HG02970 (cell line): ENCODE results near the gene TSHZ1.
A peak's percentile ranks its signal among the peaks of the same experiment; 100 is the strongest.

ENCODE experiments used
- ATAC-seq: cut with Tn5 transposase; IDR thresholded peaks from one replicate; pipeline ENCODE4 v1.9.1; 2021; ENCODE audit warnings: mild to moderate bottlenecking, moderate library complexity, moderate number of reproducible peaks; ENCODE audit not compliant: unreplicated experiment, low FRiP score

The TSHZ1 gene

DNA sequence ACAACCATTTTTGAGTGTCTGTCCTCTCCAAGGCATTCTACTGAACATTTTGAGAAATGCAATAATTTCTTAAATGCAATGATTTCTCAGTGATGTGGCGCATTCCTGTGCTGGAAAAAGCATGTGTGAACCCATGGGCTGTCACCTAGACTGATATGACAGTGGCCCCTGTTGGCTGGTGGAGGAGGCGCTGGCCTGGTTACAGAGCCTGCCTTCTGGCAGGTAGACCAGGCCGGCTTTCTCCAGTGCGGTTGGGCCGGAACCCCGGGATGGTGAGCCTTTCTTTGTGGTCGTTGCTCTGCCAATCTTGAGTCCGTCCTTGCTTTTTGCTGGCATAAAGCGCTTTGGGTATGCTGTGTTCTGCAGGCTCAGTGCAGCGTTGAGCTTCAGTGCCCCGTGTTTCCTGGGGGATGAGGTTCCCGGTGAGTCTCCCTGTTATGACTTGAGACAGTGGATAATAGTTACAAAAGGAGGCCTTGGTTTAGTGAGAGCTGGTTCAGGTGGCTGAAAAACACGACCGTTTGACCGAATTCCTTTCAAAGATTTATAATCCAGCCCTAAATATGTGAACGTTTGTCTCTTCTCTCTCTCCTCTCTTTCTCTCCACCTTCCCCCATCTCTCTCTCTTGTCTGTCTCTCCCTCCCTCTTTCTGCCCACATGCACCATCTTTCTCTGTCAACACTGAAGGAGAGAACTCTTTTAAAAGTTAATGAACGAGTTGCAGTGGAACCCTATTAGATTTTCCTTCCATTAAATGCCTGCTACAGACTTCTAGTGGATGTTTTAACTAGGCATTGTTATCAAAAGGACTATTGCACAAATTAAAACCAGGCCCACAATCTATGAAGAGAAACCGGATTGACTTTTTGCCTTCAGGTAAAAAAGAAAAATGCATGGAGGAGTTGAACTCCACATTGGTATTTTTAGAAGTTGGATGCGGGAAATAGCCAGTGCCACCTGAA, 34.0 kb downstream of the TSHZ1 start:
- no peak for ATAC-seq

DNA sequence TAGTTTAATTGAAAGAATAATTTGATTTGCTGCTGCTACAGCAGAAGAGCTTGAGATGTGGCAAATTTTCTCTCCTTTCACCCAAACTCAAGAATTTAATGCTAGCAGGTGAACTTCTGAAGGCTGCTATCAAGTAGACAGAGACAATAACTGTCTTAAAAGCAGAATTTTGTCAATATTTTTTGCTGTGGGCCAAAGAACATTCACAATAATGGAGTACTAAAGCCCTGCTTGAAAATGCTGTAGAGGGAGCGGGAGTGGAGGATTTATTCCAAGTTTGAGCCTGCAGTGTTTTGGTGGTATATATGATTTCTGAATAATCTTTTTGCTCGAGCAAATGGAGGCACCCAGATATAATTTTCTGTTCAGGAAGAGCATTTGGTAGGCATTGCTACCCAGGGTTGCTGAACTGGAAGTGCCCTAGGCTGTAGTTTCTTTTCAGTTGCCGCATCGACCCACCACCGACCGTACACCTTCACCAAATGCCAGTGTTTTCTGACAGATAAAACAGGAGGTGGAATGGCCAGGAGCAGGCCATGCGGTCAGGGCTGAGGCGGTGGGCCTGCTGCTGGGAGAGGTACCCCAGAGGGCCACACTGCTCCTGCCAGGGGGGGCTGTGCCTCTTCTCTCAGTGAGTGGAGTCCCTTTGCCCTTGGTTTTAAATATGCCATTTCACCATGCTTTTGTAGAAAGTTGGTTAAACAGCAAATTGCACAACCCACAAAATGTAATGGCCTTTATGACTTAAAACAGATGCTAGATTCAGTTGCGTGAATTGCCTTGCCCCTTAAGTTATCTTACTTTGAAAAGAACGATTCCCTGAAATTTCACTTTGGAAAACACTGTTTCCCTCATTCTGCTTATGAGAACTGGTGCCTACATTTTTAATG, 36.4 kb downstream of the TSHZ1 start:
- no peak for ATAC-seq

DNA sequence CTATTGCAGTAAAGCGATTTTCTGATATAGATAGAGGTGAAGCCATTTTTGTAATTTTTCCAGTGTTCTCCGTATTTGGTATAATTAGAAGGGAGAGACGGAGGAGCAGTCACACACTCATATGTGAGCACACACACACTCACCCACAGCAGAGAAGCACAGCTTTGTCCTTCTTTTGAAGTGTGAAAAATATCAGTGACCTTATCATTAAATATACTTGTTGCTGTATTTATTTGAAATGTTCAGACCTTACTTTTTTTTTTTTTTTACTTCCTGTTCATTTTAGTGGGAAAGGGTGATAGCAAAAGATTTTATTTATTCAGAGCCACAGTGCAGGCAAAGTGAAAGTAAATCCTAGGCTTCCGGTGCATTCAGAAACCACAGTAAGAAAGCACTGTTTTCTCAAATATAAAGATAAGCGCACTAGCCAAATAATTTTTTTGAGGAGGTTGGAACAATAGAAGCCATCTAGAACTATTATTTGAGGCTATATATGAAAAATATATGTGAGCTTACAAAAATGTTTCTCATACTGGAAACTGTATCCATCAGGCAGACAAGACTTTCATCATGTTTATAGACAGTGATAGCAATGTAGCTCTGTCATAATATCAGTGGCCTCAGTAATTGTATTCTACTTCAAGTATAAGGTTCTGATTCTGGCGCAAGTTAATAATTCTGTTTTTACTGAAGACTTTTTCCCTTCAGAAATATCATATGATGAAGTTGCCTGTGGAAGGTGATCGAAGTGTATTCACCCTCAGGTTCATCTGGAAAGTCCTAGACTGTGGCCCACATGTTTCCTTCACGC, 37.2 kb downstream of the TSHZ1 start:
- no peak for ATAC-seq

GRCh38 chr18:75248426-75249174, 38.0 kb downstream of the TSHZ1 start:
- ATAC-seq: no peak

GRCh38 chr18:75249175-75249518, 38.5 kb downstream of the TSHZ1 start:
- ATAC-seq: no peak

GRCh38 chr18:75249672-75250470, 39.3 kb downstream of the TSHZ1 start:
- no peak for ATAC-seq

GRCh38 chr18:75250471-75250821, 39.8 kb downstream of the TSHZ1 start:
- no peak for ATAC-seq

DNA sequence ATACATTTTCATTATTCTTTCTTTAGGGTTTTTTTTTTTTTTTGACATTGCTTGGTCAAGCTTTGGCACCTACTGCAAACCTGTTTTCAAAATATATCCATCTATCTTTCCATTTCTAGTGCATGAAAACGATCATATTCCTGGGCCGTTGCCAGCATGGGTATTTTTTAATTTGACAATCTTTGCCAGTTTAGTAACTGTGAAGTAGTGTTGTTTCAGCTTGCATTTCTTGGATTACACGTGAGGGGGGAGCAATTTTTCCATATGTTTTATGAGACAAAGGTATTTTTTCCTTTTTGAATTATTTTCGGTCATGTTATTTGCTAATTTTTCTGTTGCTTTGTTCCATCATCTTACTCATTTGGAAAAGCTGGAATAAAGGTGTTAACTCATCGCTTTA, 40.9 kb downstream of the TSHZ1 start:
- ATAC-seq: no peak

DNA sequence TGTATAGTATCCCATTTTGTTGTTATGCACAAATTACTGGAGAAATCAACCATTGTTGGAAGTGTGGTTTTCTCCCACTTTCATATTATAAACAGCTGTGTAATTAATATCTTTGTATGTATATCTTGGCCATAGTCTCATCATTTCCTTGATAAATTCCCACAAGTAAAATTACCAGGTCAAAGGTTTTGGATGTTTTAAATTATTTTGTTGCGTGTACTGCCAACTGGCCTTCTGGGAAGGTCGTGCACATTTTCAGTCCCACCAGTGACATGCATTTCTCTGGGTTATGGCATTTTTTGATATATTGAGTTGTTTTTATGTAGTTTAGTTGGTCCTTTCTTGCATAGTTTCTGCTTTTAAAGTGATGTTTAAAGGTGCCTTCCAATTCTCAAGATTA, 41.5 kb downstream of the TSHZ1 start:
- no peak for ATAC-seq

GRCh38 chr18:75253043-75253442, 42.4 kb downstream of the TSHZ1 start:
- no peak for ATAC-seq

- ATAC-seq: no peak
These were observed 43.2 kb downstream of the TSHZ1 start for GRCh38 chr18:75253784-75254183.

DNA sequence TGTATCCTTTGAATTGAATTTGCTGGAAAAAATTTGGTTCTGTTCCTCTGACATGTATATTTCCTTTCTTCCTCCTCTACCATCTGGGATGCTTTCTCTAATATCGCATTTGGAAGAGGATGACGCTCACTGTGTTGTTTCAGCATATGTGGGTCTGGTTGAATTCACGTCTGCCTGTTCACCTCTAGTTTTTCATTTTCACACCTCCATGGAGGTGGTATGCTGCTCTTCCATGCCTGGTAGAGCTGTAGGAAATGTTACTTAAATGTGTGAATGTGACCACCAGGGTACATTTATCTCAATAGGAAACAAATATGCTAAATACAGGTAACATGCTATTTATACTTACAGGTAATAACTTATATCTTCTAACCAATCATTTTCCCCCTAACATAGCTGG, 44.5 kb downstream of the TSHZ1 start:
- ATAC-seq: no peak

DNA sequence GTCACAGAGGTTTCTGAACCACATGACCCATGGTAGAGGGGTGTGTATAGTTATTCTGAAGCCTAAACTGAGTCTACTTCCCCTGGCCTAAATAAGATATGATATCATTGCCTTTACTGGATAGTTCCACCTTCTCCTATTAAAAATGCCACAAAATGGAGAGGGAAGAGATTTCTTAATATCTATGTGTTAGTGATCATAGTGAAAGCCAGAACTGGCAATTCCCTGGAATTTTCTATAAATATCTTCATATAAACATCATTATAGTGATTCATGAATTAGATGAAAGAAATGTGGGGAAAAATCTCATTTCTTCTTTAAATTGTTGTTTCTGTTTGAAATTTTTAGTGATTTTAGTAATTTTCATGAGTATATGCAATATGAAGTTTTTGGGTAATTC, 45.8 kb downstream of the TSHZ1 start:
- no peak for ATAC-seq

DNA sequence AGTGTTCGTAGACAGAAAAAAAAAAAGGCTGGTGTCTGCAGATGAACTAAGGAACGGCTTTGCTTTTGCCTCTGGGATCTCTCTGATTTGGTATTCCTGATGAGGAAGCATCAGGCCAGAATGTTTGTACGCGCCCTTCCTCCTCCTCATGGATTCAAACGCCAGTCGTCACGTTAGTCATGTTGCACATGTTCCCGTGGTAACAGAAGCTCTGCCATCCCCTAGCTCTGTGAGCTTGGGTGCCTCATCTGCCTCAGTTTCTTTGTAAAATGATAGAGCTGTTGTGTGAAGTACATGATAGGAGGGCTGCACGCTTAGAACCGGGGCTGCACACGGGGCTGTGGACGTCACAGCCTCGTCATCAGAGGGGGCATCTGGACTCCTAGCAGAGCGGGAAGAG, 47.0 kb downstream of the TSHZ1 start:
- ATAC-seq: no peak

DNA sequence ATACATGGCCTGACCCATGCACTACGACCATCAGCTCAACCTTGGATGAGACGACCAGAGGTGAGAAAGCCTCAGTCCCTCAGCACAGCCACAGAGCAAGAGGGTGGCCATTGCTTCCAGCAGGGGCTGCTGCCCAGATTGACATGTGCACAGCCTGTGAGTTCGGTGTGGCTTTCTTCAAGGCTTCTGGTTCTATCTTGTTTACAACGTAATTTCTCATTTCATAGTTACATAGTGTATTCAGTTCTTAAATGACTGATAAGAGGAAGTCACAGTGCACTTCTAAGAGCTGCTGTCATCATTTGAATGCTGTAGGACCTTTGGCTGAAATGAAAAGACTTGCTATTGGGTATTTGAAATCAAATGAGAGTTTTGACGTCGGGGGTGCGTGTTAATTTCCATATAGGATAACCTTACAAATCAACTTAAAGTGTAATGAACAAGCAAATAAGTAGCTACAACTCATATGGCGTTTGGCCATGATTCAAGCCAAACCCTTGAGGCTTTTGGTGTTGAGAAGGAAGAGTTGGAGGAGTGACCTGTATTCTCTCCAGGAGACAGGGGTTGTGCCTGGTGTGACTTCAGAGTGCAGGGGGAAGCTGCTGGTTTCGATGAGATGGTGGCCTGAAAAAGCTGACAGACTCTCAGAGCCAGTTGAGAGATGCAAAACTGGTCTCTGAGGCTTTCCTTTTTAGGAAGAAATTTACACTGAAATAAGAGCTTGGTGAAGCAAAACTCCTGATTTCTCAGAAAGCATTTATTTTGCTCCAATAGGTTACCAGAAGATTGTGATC, 51.0 kb downstream of the TSHZ1 start:
- peak; percentile 87 for ATAC-seq

- ATAC-seq: no peak
These were observed 51.9 kb downstream of the TSHZ1 start for GRCh38 chr18:75262511-75262910.

- no peak for ATAC-seq
These were observed 53.6 kb downstream of the TSHZ1 start for GRCh38 chr18:75264195-75264594.

DNA sequence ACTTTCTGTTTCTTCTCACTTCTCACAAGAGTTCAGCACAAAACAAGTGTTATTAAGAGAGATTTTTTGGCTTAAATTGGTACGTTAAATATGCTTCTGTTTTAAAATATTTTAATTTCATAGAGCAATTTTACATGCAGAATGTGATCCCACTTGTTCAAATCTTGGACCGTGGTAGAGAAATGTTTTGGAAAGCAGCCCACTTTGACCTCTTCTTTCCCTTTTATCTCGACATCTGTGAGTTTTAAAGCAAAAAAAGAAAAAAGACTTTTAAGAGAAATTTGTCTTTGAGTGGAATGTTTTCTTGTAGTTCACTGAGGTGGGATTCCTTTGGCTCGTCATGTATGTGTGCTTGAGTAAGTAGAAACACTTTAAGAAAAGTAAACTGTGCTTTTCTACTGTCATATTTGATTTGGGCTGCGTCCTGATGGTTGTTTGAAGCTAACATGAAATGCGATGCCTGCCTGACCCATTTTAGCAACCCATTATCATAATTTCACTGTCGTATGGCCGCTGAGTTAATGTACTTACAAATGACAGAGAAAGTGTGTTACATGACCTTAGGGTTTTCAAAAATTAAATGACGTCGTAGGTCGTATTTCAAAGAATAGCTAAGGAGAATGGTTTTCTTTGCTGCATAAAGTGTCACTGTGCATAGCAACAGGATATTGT, 54.5 kb downstream of the TSHZ1 start:
- ATAC-seq: no peak
